ENCODE results near the gene ITPKB. TPM values are rescaled to one million over a fixed set of nuclear protein-coding genes. Genes with fewer than 3 reads are reported as not detected.
A peak's percentile ranks its signal among the peaks of the same experiment; 100 is the strongest.
"Not testable (repeated sequence)": the region's sequence is repeated elsewhere in the genome, so short reads cannot be mapped to it uniquely, and the experiment has no call there.

ITPKB gene
- total RNA-seq, 2 donors from 2014 or later: 22.4 to 28.3 TPM

DNA sequence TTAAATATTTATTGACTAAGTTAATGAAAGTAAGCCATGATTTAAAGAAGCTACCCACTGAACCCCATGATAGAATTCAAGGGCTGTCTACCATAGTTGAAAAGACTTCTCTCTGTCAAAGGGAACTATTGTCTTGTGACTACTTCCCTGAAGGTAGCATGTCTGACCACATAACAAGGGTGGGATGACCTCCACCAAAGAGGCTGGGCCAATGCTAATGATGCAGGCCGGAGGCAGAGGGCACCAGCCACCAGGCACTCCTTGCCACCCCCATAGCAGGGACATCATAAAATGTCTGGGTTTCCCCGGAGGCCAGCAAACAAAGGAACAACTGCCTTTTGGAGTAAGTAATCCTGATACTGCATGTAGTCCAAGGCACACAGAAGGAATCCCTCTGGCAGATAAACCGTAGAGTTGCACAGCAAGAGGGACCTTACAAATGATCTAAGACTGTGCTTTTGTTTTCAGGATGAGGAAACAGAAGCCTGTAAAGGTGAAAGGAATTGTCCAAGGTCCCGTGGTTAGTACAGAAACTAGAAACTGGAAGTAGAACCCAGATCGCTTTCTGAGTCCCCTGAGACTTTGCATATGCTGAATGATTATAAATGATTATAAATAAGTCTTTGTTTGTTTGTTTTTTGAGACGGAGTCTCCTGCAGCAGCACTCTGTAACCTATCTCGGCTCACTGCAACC, 33.5 kb upstream of the ITPKB start:
- no peak for DNase-seq
- H3K27me3 Mint-ChIP-seq (ENCODE audit: insufficient read depth): no peaks in the 10 kb centered on the region
- H3K9ac ChIP-seq (ENCODE audit: extremely low read depth, low read length, poor library complexity, severe bottlenecking): no peak overlapping the region
- H3K27ac Mint-ChIP-seq: no peak overlapping the region
- no peak overlapping the region for H3K4me3 Mint-ChIP-seq
- no peaks in the 10 kb centered on the region for H3K36me3 ChIP-seq (ENCODE audit: control insufficient read depth, insufficient read depth, low read length)
- 90 to 97% methylated on average over 4 to 7 of the region's 7 CpGs for WGBS, 2 experiments (ENCODE audit: insufficient coverage in 1 of 2, insufficient read length in 1 of 2)
- H3K36me3 Mint-ChIP-seq (ENCODE audit: low read depth): no peaks in the 10 kb centered on the region
- no peak overlapping the region for H3K27ac ChIP-seq (ENCODE audit: low read depth, low read length)
- H3K9me3 Mint-ChIP-seq: peaks cover 9% of the 10 kb centered on the region
- no peaks in the 10 kb centered on the region for H3K27me3 ChIP-seq (ENCODE audit: control insufficient read depth, insufficient read depth, low read length, poor library complexity, severe bottlenecking)
- peaks cover 8% of the 10 kb centered on the region for H3K4me1 Mint-ChIP-seq
- peaks cover 2% of the 10 kb centered on the region for H3K4me1 ChIP-seq (ENCODE audit: control insufficient read depth, insufficient read depth, low read length)
- TF ChIP-seq, protein P1, sequence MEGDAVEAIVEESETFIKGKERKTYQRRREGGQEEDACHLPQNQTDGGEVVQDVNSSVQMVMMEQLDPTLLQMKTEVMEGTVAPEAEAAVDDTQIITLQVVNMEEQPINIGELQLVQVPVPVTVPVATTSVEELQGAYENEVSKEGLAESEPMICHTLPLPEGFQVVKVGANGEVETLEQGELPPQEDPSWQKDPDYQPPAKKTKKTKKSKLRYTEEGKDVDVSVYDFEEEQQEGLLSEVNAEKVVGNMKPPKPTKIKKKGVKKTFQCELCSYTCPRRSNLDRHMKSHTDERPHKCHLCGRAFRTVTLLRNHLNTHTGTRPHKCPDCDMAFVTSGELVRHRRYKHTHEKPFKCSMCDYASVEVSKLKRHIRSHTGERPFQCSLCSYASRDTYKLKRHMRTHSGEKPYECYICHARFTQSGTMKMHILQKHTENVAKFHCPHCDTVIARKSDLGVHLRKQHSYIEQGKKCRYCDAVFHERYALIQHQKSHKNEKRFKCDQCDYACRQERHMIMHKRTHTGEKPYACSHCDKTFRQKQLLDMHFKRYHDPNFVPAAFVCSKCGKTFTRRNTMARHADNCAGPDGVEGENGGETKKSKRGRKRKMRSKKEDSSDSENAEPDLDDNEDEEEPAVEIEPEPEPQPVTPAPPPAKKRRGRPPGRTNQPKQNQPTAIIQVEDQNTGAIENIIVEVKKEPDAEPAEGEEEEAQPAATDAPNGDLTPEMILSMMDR (conservative IDR thresholded peaks at IDR 0.05): no peak
- peaks cover 4% of the 10 kb centered on the region for H3K9me3 ChIP-seq (ENCODE audit: control insufficient read depth, low read length)
- H3K4me3 ChIP-seq (ENCODE audit: low read length): no peak overlapping the region

GRCh38 chr1:226767170-226767569, 28.1 kb upstream of the ITPKB start:
- H3K9me3 Mint-ChIP-seq; DNase-seq; H3K27ac ChIP-seq (ENCODE audit: low read depth, low read length); H3K4me3 Mint-ChIP-seq; H3K9ac ChIP-seq (ENCODE audit: extremely low read depth, low read length, poor library complexity, severe bottlenecking); H3K36me3 Mint-ChIP-seq (ENCODE audit: low read depth); H3K27me3 Mint-ChIP-seq (ENCODE audit: insufficient read depth); H3K36me3 ChIP-seq (ENCODE audit: control insufficient read depth, insufficient read depth, low read length); H3K4me3 ChIP-seq (ENCODE audit: low read length); H3K4me1 ChIP-seq (ENCODE audit: control insufficient read depth, insufficient read depth, low read length); H3K9me3 ChIP-seq (ENCODE audit: control insufficient read depth, low read length); H3K27ac Mint-ChIP-seq; H3K27me3 ChIP-seq (ENCODE audit: control insufficient read depth, insufficient read depth, low read length, poor library complexity, severe bottlenecking): not testable (repeated sequence)
- peaks cover 35% of the 10 kb centered on the region for H3K4me1 Mint-ChIP-seq
- 99 to 100% methylated on average over 1 to 3 of the region's 3 CpGs for WGBS, 2 experiments (ENCODE audit: insufficient coverage in 1 of 2, insufficient read length in 1 of 2)

- Histone ChIP-seq H3K27ac (ENCODE audit: low read depth, low read length) (no peak overlapping the region), H3K4me1 (ENCODE audit: control insufficient read depth, insufficient read depth, low read length) (peaks cover 5% of the 10 kb centered on the region), H3K36me3 (ENCODE audit: control insufficient read depth, insufficient read depth, low read length) (no peaks in the 10 kb centered on the region), H3K9ac (ENCODE audit: extremely low read depth, low read length, poor library complexity, severe bottlenecking) (no peak overlapping the region), H3K9me3 (ENCODE audit: control insufficient read depth, low read length) (no peaks in the 10 kb centered on the region), H3K4me3 (ENCODE audit: low read length) (no peak overlapping the region), H3K27me3 (ENCODE audit: control insufficient read depth, insufficient read depth, low read length, poor library complexity, severe bottlenecking) (no peaks in the 10 kb centered on the region)
- TF ChIP-seq, protein P1 (conservative IDR thresholded peaks at IDR 0.05): no peak
- DNase-seq: no peak
- no peaks in the 10 kb centered on the region for H3K36me3 Mint-ChIP-seq (ENCODE audit: low read depth)
- H3K4me3 Mint-ChIP-seq: no peak overlapping the region
- no peaks in the 10 kb centered on the region for H3K9me3 Mint-ChIP-seq
- H3K27me3 Mint-ChIP-seq (ENCODE audit: insufficient read depth): no peaks in the 10 kb centered on the region
- 79 to 84% methylated on average over 3 of the region's 3 CpGs for WGBS, 2 experiments (ENCODE audit: insufficient coverage in 1 of 2, insufficient read length in 1 of 2)
- H3K4me1 Mint-ChIP-seq: peaks cover 35% of the 10 kb centered on the region
- no peak overlapping the region for H3K27ac Mint-ChIP-seq
Observed at GRCh38 chr1:226766565-226766964, 27.5 kb upstream of the ITPKB start.

- DNase-seq: peak; percentile 45
- no peaks in the 10 kb centered on the region for H3K27me3 Mint-ChIP-seq (ENCODE audit: insufficient read depth)
- H3K9me3 Mint-ChIP-seq: no peaks in the 10 kb centered on the region
Observed at GRCh38 chr1:226764533-226764932, 25.5 kb upstream of the ITPKB start.

More at GRCh38 chr1:226764533-226764932, 25.5 kb upstream of the ITPKB start:
- Mint-ChIP-seq H3K27ac (peak overlapping the region; percentile 6), H3K4me3 (no peak overlapping the region), H3K4me1 (peaks cover 28% of the 10 kb centered on the region), H3K36me3 (ENCODE audit: low read depth) (no peaks in the 10 kb centered on the region)
- TF ChIP-seq, protein P1 (conservative IDR thresholded peaks at IDR 0.05): no peak
- Histone ChIP-seq H3K9ac (ENCODE audit: extremely low read depth, low read length, poor library complexity, severe bottlenecking) (no peak overlapping the region), H3K9me3 (ENCODE audit: control insufficient read depth, low read length) (no peaks in the 10 kb centered on the region), H3K4me1 (ENCODE audit: control insufficient read depth, insufficient read depth, low read length) (peaks cover 3% of the 10 kb centered on the region), H3K4me3 (ENCODE audit: low read length) (no peak overlapping the region), H3K27me3 (ENCODE audit: control insufficient read depth, insufficient read depth, low read length, poor library complexity, severe bottlenecking) (no peaks in the 10 kb centered on the region), H3K27ac (ENCODE audit: low read depth, low read length) (no peak overlapping the region), H3K36me3 (ENCODE audit: control insufficient read depth, insufficient read depth, low read length) (no peaks in the 10 kb centered on the region)
- 93 to 95% methylated on average over 2 of the region's 2 CpGs for WGBS, 2 experiments (ENCODE audit: insufficient coverage in 1 of 2, insufficient read length in 1 of 2)
